ENCODE results near the gene TNN. TPM values are rescaled to one million over a fixed set of nuclear protein-coding genes. Genes with fewer than 3 reads are reported as not detected.

The TNN gene
- total RNA-seq, 1 donor from 2014 or later, result 0.06 TPM

DNA sequence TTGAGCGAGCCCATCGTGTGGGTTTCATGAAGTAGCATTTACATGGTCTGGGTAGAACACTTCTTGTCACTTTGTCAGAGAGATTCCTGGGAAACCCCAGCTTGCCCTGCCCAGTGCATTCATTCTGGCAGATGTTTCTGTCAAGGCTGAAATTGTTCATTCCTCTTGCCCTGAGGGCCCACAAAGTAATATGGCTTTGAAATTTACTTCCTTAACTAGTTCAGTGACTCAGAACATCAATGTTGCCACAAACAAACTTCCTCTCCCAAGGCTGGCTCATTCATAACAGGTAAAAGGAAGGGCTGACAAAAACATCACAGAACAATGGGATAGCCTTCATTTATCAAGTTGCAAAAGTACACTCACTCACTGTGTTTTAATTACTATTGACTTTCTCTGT, 129.9 kb downstream of the TNN start:
- peak; percentile 74 for DNase-seq (ENCODE audit: extremely low read depth, low read depth, low spot score)

Other genes with a start within 250 kb of the TNN start
- 76.7 and 82.1 TPM in 2 replicates for gene CACYBP, start 67.9 kb upstream of the TNN start, total RNA-seq
- gene MRPS14, start 44.4 kb upstream of the TNN start, total RNA-seq, result 14.9 and 15.1 TPM in 2 replicates
- 7.6 and 18.6 TPM in 2 replicates for gene KIAA0040, start 124.9 kb downstream of the TNN start, total RNA-seq